NCI-H82 treated with DMSO at 0.1 percent for 48 hours (cell line): ENCODE data around the gene USP47.
"Not testable (repeated sequence)": the region's sequence is repeated elsewhere in the genome, so short reads cannot be mapped to it uniquely, and the experiment has no call there.

Experiments used
- DNase-seq: peaks from one replicate; lab custom pipeline; 2025; ENCODE audit not compliant: unreplicated experiment; lab: John Stamatoyannopoulos, UW

The USP47 gene

GRCh38 chr11:11821899-11822298 is 19.9 kb upstream of the USP47 start:
- DNase-seq: no peak

GRCh38 chr11:11822946-11823345 is 18.8 kb upstream of the USP47 start:
- no peak for DNase-seq

GRCh38 chr11:11826260-11826659 is 15.5 kb upstream of the USP47 start:
- DNase-seq: no peak

- DNase-seq: no peak
Observed at GRCh38 chr11:11827272-11827671, 14.5 kb upstream of the USP47 start.

- not testable (repeated sequence) for DNase-seq
Observed at GRCh38 chr11:11831406-11831805, 10.4 kb upstream of the USP47 start.

- no peak for DNase-seq
Observed at GRCh38 chr11:11836676-11837231, 5.0 kb upstream of the USP47 start.

- DNase-seq: no peak
Observed at GRCh38 chr11:11839718-11840117, 2.1 kb upstream of the USP47 start.

- peak; percentile 23 for DNase-seq
Observed at GRCh38 chr11:11841116-11841722, 553 bp upstream of the USP47 start.

GRCh38 chr11:11842421-11843008 is 743 bp downstream of the USP47 start:
- peak; percentile 9 for DNase-seq

GRCh38 chr11:11843211-11843621 is 1.4 kb downstream of the USP47 start:
- no peak for DNase-seq

GRCh38 chr11:11843642-11844041 is 1.9 kb downstream of the USP47 start:
- DNase-seq: no peak

- DNase-seq: no peak
Observed at GRCh38 chr11:11844272-11844671, 2.5 kb downstream of the USP47 start.

GRCh38 chr11:11845071-11845470 is 3.3 kb downstream of the USP47 start:
- DNase-seq: no peak

GRCh38 chr11:11845551-11845950 is 3.8 kb downstream of the USP47 start:
- no peak for DNase-seq

GRCh38 chr11:11847082-11847481 is 5.3 kb downstream of the USP47 start:
- DNase-seq: no peak

GRCh38 chr11:11848891-11849746 is 7.3 kb downstream of the USP47 start:
- peak; percentile 20 for DNase-seq

GRCh38 chr11:11850668-11851067 is 8.9 kb downstream of the USP47 start:
- no peak for DNase-seq

GRCh38 chr11:11856638-11857037 is 14.9 kb downstream of the USP47 start:
- no peak for DNase-seq

GRCh38 chr11:11857769-11858168 is 16.0 kb downstream of the USP47 start:
- DNase-seq: no peak

- DNase-seq: no peak
Observed at GRCh38 chr11:11858676-11859075, 16.9 kb downstream of the USP47 start.

- DNase-seq: no peak
Observed at GRCh38 chr11:11860103-11860979, 18.6 kb downstream of the USP47 start.
